ENCODE data around the gene CDK5RAP1. TPM values are rescaled to one million over a fixed set of nuclear protein-coding genes. Genes with fewer than 3 reads are reported as not detected.

The CDK5RAP1 gene
- polyA plus RNA-seq, 2 of the 4 experiments (the other 2 are of a cell fraction), result 39.6 to 39.7 TPM

DNA sequence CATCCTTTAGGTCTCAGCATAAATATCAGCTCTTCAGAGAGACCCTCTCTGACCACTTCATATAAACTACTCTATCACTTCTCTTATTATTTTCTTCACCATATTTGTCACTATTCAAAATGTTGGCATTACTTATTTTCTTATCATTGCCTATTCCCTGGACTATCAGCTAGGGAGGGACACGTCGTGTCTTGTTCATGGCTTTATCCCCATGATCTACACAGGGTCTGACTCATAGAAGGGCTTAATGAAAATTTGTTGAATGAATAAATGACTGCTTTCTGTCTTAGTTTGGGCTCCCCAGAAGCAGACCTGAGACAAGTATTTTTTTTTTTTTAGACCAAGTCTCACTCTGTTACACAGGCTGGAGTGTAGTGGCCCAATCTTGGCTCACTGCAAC lies 3.0 kb upstream of the CDK5RAP1 start:
- ChIA-PET POLR2A (no interaction called here), CTCF (interaction anchor here (0.6 to 1.0 kb wide), 4 partner anchors 11 to 447 kb away, joined by 3 to 4 read pairs (median 4); no protein-coding TSS in a partner anchor)
- no peak overlapping the region for H3K4me2 ChIP-seq
- no peak overlapping the region for H3K27ac ChIP-seq
- peaks cover 14% of the 10 kb centered on the region for H3K4me1 ChIP-seq
- FAIRE-seq (no peak), ATAC-seq (no peak), DNase-seq (ENCODE audit: low read depth in 1 of 2, low spot score in 1 of 2) (no peak)
- no peaks in the 10 kb centered on the region for H3K9me3 ChIP-seq
- TF ChIP-seq FOXS1 (CRISPR knock-in tag; IDR thresholded peaks at IDR 0.05), result no peak
- no peak for TF ChIP-seq RARB (CRISPR knock-in tag; IDR thresholded peaks at IDR 0.05)
- no peak for TF ChIP-seq RCOR1 (IDR thresholded peaks at IDR 0.05; ENCODE audit: low read depth, low read length)
- TF ChIP-seq, protein P1, sequence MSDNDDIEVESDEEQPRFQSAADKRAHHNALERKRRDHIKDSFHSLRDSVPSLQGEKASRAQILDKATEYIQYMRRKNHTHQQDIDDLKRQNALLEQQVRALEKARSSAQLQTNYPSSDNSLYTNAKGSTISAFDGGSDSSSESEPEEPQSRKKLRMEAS (IDR thresholded peaks at IDR 0.05), result no peak
- no peak for TF ChIP-seq GATA3 (IDR thresholded peaks at IDR 0.05; ENCODE audit: borderline replicate concordance)
- no peak for TF ChIP-seq HOXA7 (CRISPR knock-in tag; IDR thresholded peaks at IDR 0.05)
- no peak for TF ChIP-seq MAZ (IDR thresholded peaks at IDR 0.05; ENCODE audit: borderline replicate concordance, low read depth, low read length)
- TF ChIP-seq KDM5A (IDR thresholded peaks at IDR 0.05), result no peak
- TF ChIP-seq HOXB13 (CRISPR knock-in tag; IDR thresholded peaks at IDR 0.05; ENCODE audit: low read depth), result no peak
- no peak for TF ChIP-seq JUNB (IDR thresholded peaks at IDR 0.05)
- H3K4me3 ChIP-seq, result no peak overlapping the region
- 84% methylated on average over 2 of the region's 2 CpGs for WGBS (ENCODE audit: missing lambda C conversion rate)

DNA sequence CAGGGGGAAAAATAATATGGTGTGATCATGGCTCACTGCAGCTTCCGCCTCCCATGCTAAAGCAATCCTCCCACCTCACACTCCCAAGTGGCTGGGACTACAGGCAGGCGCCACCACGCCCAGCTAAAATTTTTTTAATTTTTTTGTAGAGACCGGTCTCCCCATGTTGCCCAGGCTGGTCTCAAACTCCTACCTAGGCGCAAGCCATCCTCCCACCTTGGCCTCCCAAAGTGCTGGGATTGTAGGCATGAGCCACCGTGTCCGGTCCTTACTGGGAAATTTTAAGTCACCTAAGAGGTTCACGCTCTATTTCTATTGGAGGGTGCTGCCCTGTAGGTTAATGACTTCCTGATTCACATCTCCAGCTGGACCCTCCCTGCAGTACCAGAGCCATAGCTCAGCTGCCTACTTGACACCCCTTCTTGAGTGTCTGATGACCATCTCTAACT lies 626 bp upstream of the CDK5RAP1 start:
- ChIA-PET CTCF (interaction anchor here (0.7 to 1.7 kb wide), 2 partner anchors 10 to 247 kb away, joined by 3 to 6 read pairs; no protein-coding TSS in a partner anchor), POLR2A (interaction anchor here (0.6 to 1.3 kb wide), 7 partner anchors 8 to 88 kb away, joined by 3 to 8 read pairs (median 4); partner anchors contain the start of genes CBFA2T2 and SNTA1)
- peak overlapping the region; percentile 68 for H3K4me2 ChIP-seq
- WGBS (ENCODE audit: missing lambda C conversion rate), result 43% methylated on average over 8 of the region's 8 CpGs
- TF ChIP-seq RNF2 (IDR thresholded peaks at IDR 0.05; ENCODE audit: borderline replicate concordance, low read depth) (no peak), HOXB5 (CRISPR knock-in tag; IDR thresholded peaks at IDR 0.05) (no peak), HOXB13 (CRISPR knock-in tag; IDR thresholded peaks at IDR 0.05; ENCODE audit: low read depth) (no peak), PHF8 (IDR thresholded peaks at IDR 0.05; ENCODE audit: borderline replicate concordance, low read depth) (no peak; the same call in 1 of the 2 replicates), JUN (IDR thresholded peaks at IDR 0.05) (no peak), JUNB (IDR thresholded peaks at IDR 0.05) (no peak), RARB (CRISPR knock-in tag; IDR thresholded peaks at IDR 0.05) (no peak), MYC (IDR thresholded peaks at IDR 0.05; ENCODE audit: borderline replicate concordance, low read length) (no peak), FOXS1 (CRISPR knock-in tag; IDR thresholded peaks at IDR 0.05) (no peak), KDM5A (IDR thresholded peaks at IDR 0.05) (no peak), CEBPB (IDR thresholded peaks at IDR 0.05) (no peak), TFCP2L1 (CRISPR knock-in tag; IDR thresholded peaks at IDR 0.05) (no peak)
- TF ChIP-seq, protein P2, sequence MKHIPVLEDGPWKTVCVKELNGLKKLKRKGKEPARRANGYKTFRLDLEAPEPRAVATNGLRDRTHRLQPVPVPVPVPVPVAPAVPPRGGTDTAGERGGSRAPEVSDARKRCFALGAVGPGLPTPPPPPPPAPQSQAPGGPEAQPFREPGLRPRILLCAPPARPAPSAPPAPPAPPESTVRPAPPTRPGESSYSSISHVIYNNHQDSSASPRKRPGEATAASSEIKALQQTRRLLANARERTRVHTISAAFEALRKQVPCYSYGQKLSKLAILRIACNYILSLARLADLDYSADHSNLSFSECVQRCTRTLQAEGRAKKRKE (CRISPR knock-in tag; IDR thresholded peaks at IDR 0.05; ENCODE audit: low read depth), result no peak
- TF ChIP-seq, protein P3, sequence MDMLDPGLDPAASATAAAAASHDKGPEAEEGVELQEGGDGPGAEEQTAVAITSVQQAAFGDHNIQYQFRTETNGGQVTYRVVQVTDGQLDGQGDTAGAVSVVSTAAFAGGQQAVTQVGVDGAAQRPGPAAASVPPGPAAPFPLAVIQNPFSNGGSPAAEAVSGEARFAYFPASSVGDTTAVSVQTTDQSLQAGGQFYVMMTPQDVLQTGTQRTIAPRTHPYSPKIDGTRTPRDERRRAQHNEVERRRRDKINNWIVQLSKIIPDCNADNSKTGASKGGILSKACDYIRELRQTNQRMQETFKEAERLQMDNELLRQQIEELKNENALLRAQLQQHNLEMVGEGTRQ (IDR thresholded peaks at IDR 0.05), result no peak
- TF ChIP-seq, protein P4, sequence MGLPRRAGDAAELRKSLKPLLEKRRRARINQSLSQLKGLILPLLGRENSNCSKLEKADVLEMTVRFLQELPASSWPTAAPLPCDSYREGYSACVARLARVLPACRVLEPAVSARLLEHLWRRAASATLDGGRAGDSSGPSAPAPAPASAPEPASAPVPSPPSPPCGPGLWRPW (IDR thresholded peaks at IDR 0.05), result no peak
- H3K27ac ChIP-seq, result peak overlapping the region; percentile 84 to 92
- no peaks in the 10 kb centered on the region for H3K9me3 ChIP-seq
- peak in 1 of 2 experiments; percentile 39; a peak in 3 of 6 replicates for ATAC-seq
- FAIRE-seq, result no peak
- DNase-seq (ENCODE audit: low read depth in 1 of 2, low spot score in 1 of 2), result no peak
- H3K4me3 ChIP-seq, result peak overlapping the region; percentile 86
- peaks cover 14% of the 10 kb centered on the region for H3K4me1 ChIP-seq

DNA sequence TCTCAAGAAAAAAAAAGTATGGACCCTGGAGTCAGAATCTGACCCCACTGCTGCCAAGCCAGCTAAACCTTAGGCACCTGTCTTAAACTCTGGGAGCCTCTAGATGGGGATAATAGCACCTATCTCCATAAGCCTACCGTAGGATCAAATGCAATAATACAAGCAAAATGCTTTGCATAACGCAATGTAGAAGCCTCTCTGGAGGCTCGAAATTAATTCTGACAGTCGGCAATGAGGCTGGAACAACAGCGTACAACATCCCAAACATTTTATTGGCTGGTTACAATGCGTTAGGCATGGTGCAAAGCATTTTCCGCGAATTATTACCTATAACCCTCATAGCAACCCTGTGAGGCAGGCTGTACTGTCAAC lies 521 bp downstream of the CDK5RAP1 start:
- H3K27ac ChIP-seq, result peak overlapping the region; percentile 84 to 92
- TF ChIP-seq, protein P1 (IDR thresholded peaks at IDR 0.05), result no peak
- TF ChIP-seq RAD21 (conservative IDR thresholded peaks at IDR 0.05 in 1 of 2, IDR thresholded peaks at IDR 0.05 in 1 of 2), result peak in 1 of 2 experiments; percentile 28; a peak in 2 of 5 replicates
- TF ChIP-seq, protein P5, sequence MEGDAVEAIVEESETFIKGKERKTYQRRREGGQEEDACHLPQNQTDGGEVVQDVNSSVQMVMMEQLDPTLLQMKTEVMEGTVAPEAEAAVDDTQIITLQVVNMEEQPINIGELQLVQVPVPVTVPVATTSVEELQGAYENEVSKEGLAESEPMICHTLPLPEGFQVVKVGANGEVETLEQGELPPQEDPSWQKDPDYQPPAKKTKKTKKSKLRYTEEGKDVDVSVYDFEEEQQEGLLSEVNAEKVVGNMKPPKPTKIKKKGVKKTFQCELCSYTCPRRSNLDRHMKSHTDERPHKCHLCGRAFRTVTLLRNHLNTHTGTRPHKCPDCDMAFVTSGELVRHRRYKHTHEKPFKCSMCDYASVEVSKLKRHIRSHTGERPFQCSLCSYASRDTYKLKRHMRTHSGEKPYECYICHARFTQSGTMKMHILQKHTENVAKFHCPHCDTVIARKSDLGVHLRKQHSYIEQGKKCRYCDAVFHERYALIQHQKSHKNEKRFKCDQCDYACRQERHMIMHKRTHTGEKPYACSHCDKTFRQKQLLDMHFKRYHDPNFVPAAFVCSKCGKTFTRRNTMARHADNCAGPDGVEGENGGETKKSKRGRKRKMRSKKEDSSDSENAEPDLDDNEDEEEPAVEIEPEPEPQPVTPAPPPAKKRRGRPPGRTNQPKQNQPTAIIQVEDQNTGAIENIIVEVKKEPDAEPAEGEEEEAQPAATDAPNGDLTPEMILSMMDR (IDR thresholded peaks at IDR 0.05), result peak; percentile 12; the same call in 1 of the 3 replicates
- ATAC-seq, result peak; percentile 68 to 77; a peak in 4 of 6 replicates
- peaks cover 14% of the 10 kb centered on the region for H3K4me1 ChIP-seq
- no peak for FAIRE-seq
- H3K4me2 ChIP-seq, result peak overlapping the region; percentile 93
- peak overlapping the region; percentile 86 for H3K4me3 ChIP-seq
- 3% methylated on average over 8 of the region's 8 CpGs for WGBS (ENCODE audit: missing lambda C conversion rate)
- POLR2A ChIA-PET, result interaction anchor here (1.0 to 1.3 kb wide), 3 partner anchors 9 to 89 kb away, joined by 4 to 8 read pairs (median 8); partner anchors contain the start of gene CBFA2T2
- peak in 1 of 2 experiments; percentile 34 for DNase-seq (ENCODE audit: low read depth in 1 of 2, low spot score in 1 of 2)
- CTCF ChIA-PET, result interaction anchor here (0.6 kb wide), 1 partner anchor 35 kb away, joined by 3 read pairs; no protein-coding TSS in a partner anchor
- no peaks in the 10 kb centered on the region for H3K9me3 ChIP-seq
